Measurements from ENCODE around the gene EXT2. TPM values are rescaled to one million over a fixed set of nuclear protein-coding genes. Genes with fewer than 3 reads are reported as not detected.

EXT2 gene
- total RNA-seq, 1 donor from 2014 or later = 140 TPM

DNA sequence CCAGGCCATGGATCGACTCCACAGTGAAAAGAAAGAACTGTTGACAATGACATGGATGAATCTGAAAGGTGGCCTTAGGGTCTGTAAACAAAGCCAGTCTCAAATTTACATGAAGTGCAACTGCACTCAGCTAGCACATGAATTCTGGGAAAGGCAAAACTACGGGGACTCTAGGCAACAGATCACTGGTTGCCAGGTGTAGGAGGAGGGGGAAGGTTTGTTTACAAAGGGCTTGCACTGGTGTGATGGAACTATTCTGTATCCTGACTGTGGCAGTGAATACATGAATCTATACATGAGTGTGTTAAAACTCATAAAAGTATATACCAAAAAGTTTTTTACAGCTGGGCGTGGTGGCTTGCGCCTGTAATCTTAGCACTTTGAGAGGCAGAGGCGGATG lies 187.1 kb downstream of the EXT2 start:
- TF ChIP-seq, protein P1, sequence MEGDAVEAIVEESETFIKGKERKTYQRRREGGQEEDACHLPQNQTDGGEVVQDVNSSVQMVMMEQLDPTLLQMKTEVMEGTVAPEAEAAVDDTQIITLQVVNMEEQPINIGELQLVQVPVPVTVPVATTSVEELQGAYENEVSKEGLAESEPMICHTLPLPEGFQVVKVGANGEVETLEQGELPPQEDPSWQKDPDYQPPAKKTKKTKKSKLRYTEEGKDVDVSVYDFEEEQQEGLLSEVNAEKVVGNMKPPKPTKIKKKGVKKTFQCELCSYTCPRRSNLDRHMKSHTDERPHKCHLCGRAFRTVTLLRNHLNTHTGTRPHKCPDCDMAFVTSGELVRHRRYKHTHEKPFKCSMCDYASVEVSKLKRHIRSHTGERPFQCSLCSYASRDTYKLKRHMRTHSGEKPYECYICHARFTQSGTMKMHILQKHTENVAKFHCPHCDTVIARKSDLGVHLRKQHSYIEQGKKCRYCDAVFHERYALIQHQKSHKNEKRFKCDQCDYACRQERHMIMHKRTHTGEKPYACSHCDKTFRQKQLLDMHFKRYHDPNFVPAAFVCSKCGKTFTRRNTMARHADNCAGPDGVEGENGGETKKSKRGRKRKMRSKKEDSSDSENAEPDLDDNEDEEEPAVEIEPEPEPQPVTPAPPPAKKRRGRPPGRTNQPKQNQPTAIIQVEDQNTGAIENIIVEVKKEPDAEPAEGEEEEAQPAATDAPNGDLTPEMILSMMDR (conservative IDR thresholded peaks at IDR 0.05; ENCODE audit: low read depth, low read length) = no peak

DNA sequence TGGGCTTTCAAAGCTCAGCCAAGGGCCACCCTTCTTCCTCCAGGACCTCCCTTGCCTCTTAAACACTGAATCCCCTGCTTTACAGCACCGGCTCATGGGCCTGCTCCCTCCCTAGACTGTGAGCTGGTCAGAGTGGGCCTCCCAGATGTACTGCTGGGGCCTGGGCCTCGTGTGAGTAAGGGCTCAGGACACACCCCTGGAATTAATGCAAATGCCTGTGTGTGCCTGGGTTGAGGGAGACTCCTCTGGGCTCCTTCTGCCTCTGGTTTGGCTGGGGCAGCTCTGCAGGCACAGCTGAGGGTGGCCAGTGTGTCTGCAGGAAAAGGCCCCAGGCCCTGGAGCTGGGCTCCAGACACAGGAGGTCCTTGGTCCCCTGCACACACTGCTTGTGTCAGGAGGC lies 190.3 kb downstream of the EXT2 start:
- TF ChIP-seq, protein P1 (conservative IDR thresholded peaks at IDR 0.05; ENCODE audit: low read depth, low read length) = no peak
- no peak overlapping the region for H3K4me3 ChIP-seq (ENCODE audit: low read depth, low read length)
- DNase-seq (ENCODE audit: low read depth) = no peak

More for the DNA sequence above, 187.1 kb downstream of the EXT2 start:
- no peak overlapping the region for H3K4me3 ChIP-seq (ENCODE audit: low read depth, low read length)
- DNase-seq (ENCODE audit: low read depth) = no peak

DNA sequence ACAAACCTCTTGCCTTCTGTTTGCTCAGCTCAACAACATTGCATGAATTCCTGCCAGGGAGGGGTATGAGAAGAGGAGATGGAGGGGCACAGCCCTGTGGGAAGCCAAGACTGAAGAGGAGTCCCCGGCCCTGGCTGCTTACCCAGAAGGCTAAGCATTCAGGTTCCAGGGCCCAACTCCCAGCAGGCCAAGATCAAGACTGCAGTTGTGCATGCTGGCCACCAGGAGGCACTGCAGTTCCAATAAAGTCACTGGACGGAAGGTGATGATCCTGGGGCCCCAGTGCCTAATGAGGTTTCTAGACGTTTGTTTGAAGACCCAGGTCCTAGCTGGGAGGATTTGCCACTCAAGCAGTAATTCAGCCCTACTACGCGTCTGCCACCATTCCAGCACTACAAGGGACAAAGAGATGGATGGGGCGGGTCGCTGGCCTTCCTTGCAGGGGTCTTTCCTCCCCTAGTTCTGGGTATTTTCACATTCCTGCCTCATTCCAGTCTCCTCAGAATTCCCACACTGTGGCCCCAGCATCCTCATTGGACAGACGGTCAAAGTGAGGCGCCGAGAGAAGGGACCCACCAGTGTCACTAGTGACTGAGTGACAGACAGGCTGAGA lies 190.9 kb downstream of the EXT2 start:
- no peak for DNase-seq (ENCODE audit: low read depth)
- TF ChIP-seq, protein P1 (conservative IDR thresholded peaks at IDR 0.05; ENCODE audit: low read depth, low read length) = peak; percentile 94
- no peak overlapping the region for H3K4me3 ChIP-seq (ENCODE audit: low read depth, low read length)

DNA sequence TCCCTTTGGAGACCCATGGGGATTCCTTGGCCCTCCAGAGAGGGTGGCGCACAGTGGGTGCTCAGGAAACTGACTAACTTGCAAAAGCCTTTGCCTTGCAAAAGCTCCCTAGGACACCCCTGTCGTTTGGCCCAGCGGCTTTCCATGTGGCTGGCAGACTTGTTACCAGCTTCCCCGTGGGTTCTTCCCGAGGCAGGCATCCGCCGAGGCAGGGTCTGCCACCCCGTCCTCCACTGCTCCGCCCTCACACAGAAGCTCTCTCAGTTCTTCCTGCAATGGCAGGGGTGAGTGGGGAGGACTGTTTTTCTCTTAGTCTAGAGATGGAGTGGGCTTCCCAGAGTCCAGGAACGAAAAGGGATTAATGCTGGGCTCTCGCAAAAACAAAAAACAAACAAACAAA lies 191.4 kb downstream of the EXT2 start:
- no peak for DNase-seq (ENCODE audit: low read depth)
- TF ChIP-seq, protein P1 (conservative IDR thresholded peaks at IDR 0.05; ENCODE audit: low read depth, low read length) = no peak
- no peak overlapping the region for H3K4me3 ChIP-seq (ENCODE audit: low read depth, low read length)

DNA sequence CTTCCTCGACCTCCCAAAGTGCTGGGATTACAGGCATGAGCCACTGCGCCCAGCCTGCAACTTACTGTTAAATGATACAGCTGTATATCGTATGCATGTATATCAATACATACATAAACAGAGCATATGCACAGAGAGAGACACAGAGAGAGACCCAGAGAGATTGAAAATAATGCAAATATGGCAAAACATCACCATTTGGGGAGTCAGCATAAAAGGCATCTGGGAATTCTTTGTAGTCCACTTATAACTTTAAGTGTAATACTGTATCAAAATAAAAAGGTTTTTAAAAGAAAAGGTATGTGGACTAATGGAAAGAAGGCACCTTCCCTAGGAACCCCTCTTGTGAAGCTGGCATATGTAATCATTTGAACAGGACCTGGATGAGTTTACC lies 192.7 kb downstream of the EXT2 start:
- TF ChIP-seq, protein P1 (conservative IDR thresholded peaks at IDR 0.05; ENCODE audit: low read depth, low read length) = no peak
- no peak overlapping the region for H3K4me3 ChIP-seq (ENCODE audit: low read depth, low read length)
- DNase-seq (ENCODE audit: low read depth) = no peak

DNA sequence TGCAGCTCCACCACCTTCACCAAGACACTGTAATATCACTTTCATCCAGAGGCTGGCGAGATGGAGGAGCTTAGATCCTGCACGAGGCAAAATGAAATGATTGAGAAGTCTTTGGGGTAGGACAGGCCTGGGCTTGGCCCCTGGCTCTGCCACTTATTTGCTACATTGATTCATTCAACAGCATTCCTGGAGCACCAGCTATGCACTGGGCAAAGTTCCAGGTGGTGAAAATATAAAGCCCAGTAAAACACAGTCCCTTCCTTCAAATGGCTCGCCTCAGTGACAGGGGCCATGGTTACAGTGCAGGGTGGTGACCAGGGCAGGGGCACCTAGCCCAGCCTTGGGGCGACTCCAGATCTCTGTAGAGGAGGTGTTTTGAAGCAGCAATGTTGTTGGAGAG lies 194.7 kb downstream of the EXT2 start:
- DNase-seq (ENCODE audit: low read depth) = no peak
- TF ChIP-seq, protein P1 (conservative IDR thresholded peaks at IDR 0.05; ENCODE audit: low read depth, low read length) = no peak
- no peak overlapping the region for H3K4me3 ChIP-seq (ENCODE audit: low read depth, low read length)

Other genes starting within 250 kb of the EXT2 start
- 27.3 and 36.8 TPM in 2 replicates for gene ALKBH3, start 214.8 kb upstream of the EXT2 start, total RNA-seq
- gene C11orf96, start 153.0 kb upstream of the EXT2 start, total RNA-seq = 0.46 TPM in 1 of 2 replicates, not detected in the other
- gene ACCSL, start 47.7 kb upstream of the EXT2 start, total RNA-seq = not detected in 2 replicates
- gene ACCS, start 29.4 kb upstream of the EXT2 start, total RNA-seq = 3.8 and 5.1 TPM in 2 replicates
- gene ALX4, start 214.5 kb downstream of the EXT2 start, total RNA-seq = not detected in 2 replicates